GM21360 (cell line): ENCODE data around the gene TOP1.
"Not testable (repeated sequence)": the region's sequence is repeated elsewhere in the genome, so short reads cannot be mapped to it uniquely, and the experiment has no call there.

Source experiments
- ATAC-seq: cut with Tn5 transposase; IDR thresholded peaks from one replicate; pipeline ENCODE4 v1.9.1; 2021; ENCODE audit warnings: mild to moderate bottlenecking, moderate library complexity; ENCODE audit not compliant: unreplicated experiment

The TOP1 gene

GRCh38 chr20:41003143-41003935 is 25.3 kb upstream of the TOP1 start:
- ATAC-seq = no peak

GRCh38 chr20:41003936-41004294 is 24.7 kb upstream of the TOP1 start:
- ATAC-seq = not testable (repeated sequence)

- ATAC-seq = no peak
Measured at GRCh38 chr20:41004531-41005360, 23.9 kb upstream of the TOP1 start.

- no peak for ATAC-seq
Measured at GRCh38 chr20:41005361-41005729, 23.3 kb upstream of the TOP1 start.

- ATAC-seq = no peak
Measured at GRCh38 chr20:41006126-41006935, 22.3 kb upstream of the TOP1 start.

- ATAC-seq = no peak
Measured at GRCh38 chr20:41006936-41007474, 21.6 kb upstream of the TOP1 start.

GRCh38 chr20:41007481-41007880 is 21.1 kb upstream of the TOP1 start:
- ATAC-seq = no peak

- no peak for ATAC-seq
Measured at GRCh38 chr20:41009946-41010345, 18.7 kb upstream of the TOP1 start.

GRCh38 chr20:41011551-41012067 is 17.0 kb upstream of the TOP1 start:
- ATAC-seq = peak; percentile 87

- no peak for ATAC-seq
Measured at GRCh38 chr20:41014561-41015088, 14.0 kb upstream of the TOP1 start.

GRCh38 chr20:41017448-41018042 is 11.1 kb upstream of the TOP1 start:
- no peak for ATAC-seq

GRCh38 chr20:41018153-41018552 is 10.5 kb upstream of the TOP1 start:
- no peak for ATAC-seq

- ATAC-seq = no peak
Measured at GRCh38 chr20:41023549-41023948, 5.1 kb upstream of the TOP1 start.

GRCh38 chr20:41027366-41027765 is 1.3 kb upstream of the TOP1 start:
- no peak for ATAC-seq

- ATAC-seq = no peak
Measured at GRCh38 chr20:41027872-41028358, 707 bp upstream of the TOP1 start.

GRCh38 chr20:41029150-41029901 is 704 bp downstream of the TOP1 start:
- ATAC-seq = peak; percentile 27

GRCh38 chr20:41030061-41030460 is 1.4 kb downstream of the TOP1 start:
- no peak for ATAC-seq

- ATAC-seq = no peak
Measured at GRCh38 chr20:41030531-41031242, 2.1 kb downstream of the TOP1 start.

GRCh38 chr20:41031243-41031619 is 2.6 kb downstream of the TOP1 start:
- ATAC-seq = no peak
